HG03159 (cell line): ENCODE measurements around the gene CASQ2.

Source experiments
- ATAC-seq: cut with Tn5 transposase; IDR thresholded peaks from one replicate; pipeline ENCODE4 v1.9.1; 2021; ENCODE audit warnings: mild to moderate bottlenecking, moderate library complexity; ENCODE audit not compliant: unreplicated experiment

CASQ2 gene

GRCh38 chr1:115768549-115768948 lies at the start of gene CASQ2:
CASQ2 (minus strand) TSS chr1:115768714; CDS start chr1:115768541, 173 bp downstream.
- no peak for ATAC-seq

GRCh38 chr1:115815694-115816093 lies 47.2 kb upstream of the CASQ2 start:
- ATAC-seq = no peak

GRCh38 chr1:115814685-115815398 lies 46.3 kb upstream of the CASQ2 start:
- no peak for ATAC-seq

- ATAC-seq = no peak
These were observed 45.2 kb upstream of the CASQ2 start for GRCh38 chr1:115813727-115814126.

GRCh38 chr1:115811140-115811828 lies 42.8 kb upstream of the CASQ2 start:
- no peak for ATAC-seq

GRCh38 chr1:115810609-115811008 lies 42.1 kb upstream of the CASQ2 start:
- no peak for ATAC-seq

- ATAC-seq = no peak
These were observed 41.3 kb upstream of the CASQ2 start for GRCh38 chr1:115809847-115810246.

GRCh38 chr1:115809076-115809475 lies 40.6 kb upstream of the CASQ2 start:
- ATAC-seq = no peak

GRCh38 chr1:115807723-115808122 lies 39.2 kb upstream of the CASQ2 start:
- ATAC-seq = peak; percentile 90

GRCh38 chr1:115805597-115805996 lies 37.1 kb upstream of the CASQ2 start:
- ATAC-seq = no peak

GRCh38 chr1:115802416-115802815 lies 33.9 kb upstream of the CASQ2 start:
- ATAC-seq = no peak

GRCh38 chr1:115797486-115797885 lies 29.0 kb upstream of the CASQ2 start:
- no peak for ATAC-seq

- ATAC-seq = no peak
These were observed 28.4 kb upstream of the CASQ2 start for GRCh38 chr1:115796897-115797296.

- ATAC-seq = no peak
These were observed 27.5 kb upstream of the CASQ2 start for GRCh38 chr1:115796036-115796435.

- no peak for ATAC-seq
These were observed 26.6 kb upstream of the CASQ2 start for GRCh38 chr1:115794976-115795639.

- no peak for ATAC-seq
These were observed 24.6 kb upstream of the CASQ2 start for GRCh38 chr1:115793162-115793561.

GRCh38 chr1:115791816-115792215 lies 23.3 kb upstream of the CASQ2 start:
- no peak for ATAC-seq

GRCh38 chr1:115790846-115791245 lies 22.3 kb upstream of the CASQ2 start:
- ATAC-seq = no peak

- no peak for ATAC-seq
These were observed 21.8 kb upstream of the CASQ2 start for GRCh38 chr1:115790356-115790755.

GRCh38 chr1:115783311-115783710 lies 14.8 kb upstream of the CASQ2 start:
- ATAC-seq = no peak

GRCh38 chr1:115782571-115783281 lies 14.2 kb upstream of the CASQ2 start:
- no peak for ATAC-seq
